ENCODE data around the gene ZSCAN1.
A peak's percentile ranks its signal among the peaks of the same experiment; 100 is the strongest.

Gene ZSCAN1

GRCh38 chr19:58040751-58041525 lies 7.1 kb downstream of the ZSCAN1 start:
- no peak for DNase-seq

DNA sequence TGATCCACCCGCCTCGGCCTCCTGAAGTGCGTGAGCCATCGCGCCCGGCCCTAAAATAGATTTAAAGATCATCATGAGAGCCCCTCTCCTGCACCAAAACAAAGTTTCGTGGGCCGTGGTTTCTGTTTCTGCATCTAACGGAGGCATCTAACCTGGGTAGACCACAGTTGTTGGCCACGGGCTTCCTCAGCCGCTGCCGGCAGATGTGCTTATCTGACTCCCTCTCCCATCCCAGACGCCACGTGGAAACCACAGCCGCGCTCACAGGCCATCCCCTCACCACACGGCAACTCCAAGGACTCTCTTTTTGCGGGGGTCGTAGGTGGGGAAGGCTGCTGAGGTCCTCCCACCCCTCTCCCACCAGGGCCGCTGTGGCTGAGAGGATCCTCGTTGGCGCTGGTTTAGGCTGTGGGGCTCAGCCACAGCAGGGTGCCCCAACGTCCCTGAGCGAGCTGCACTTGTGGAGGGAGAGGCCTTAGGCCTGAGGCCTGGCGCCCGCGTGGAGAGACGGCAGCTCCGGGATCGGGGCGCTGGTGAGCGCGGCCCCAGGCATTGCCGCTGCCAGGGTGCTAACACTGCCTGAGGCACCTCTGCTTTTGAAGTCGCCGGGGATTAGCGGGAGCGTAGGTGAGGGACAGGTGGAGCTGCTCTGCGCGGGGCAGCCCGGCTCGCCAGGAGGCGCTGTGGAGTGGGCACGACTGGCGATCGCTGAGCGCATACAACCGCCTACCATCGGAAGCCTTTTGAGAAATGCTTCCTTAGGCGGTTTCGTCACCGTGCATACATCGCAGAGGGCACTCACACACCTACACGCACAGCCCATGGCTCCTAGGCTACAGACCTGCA lies 8.9 kb downstream of the ZSCAN1 start:
- no peak for DNase-seq

GRCh38 chr19:58044391-58044790 lies 10.6 kb downstream of the ZSCAN1 start:
- DNase-seq = no peak

GRCh38 chr19:58044886-58045285 lies 11.1 kb downstream of the ZSCAN1 start:
- DNase-seq = no peak

DNA sequence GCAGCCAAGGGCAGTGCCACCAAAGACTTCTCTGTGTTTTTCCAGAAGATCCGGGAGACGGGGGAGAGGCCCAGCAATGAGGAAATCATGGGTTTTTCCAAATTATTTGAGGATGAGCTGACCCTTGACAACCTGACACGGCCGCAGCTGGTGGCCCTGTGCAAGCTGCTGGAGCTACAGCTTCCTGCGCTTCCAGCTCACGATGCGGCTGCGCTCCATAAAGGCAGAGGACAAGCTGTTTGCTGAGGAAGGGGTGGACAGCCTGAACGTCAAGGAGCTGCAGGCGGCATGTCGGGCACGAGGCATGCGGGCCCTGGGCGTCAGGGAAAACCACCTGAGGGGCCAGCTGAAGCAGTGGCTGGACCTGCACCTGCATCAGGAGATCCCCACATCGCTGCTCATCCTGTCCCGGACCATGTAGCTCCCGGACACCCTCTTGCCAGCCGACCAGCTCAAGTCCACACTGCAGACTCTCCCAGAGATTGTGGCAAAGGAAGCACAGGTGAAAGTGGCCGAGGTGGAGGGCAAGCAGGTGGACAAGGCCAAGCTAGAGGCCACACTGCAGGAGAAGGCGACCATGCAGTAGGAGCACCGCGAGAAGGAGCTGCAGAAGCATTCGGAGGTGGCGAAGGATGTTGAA lies 11.7 kb downstream of the ZSCAN1 start:
- no peak for DNase-seq

- no peak for DNase-seq
Measured at GRCh38 chr19:58046856-58047255, 13.0 kb downstream of the ZSCAN1 start.

DNA sequence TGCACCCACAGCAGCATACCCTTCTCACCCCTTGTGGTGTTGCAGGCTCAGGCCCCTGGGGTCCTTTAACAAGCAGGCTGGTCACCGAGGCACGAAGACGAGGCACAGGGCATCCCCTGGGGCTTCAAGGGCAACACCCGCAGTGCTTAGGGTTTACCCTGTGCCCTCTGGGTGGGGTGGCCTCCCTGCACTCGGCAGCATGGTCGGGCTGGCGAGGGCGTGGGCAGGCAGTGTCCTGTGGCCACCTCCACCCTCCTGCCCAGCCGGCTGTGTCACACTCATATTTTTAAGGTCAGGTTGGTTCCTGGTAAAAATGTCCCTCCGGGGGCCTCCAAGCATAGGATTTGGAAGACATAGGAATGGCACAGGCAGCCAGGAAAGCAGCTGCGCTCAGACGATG lies 13.8 kb downstream of the ZSCAN1 start:
- DNase-seq = no peak

DNA sequence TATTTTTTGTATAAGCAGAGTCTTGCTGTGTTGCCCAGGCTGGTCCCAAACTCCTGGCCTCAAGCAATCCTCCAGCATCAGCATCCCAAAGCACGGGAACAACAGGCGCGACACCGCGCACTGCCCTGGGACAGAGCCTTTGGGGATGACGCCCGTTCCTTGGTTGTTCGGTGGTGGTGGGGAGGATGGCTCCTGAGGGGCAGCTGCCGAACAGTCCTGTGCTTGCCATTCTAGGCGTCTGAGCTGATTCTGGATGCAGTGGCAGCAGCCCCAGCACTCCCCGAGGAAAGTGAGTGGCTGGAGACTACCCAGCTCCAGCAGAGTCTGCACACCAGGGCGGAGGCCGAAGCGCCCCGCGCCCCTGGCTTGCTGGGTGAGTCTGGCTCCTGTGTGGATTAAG lies 18.4 kb downstream of the ZSCAN1 start:
- no peak for DNase-seq

DNA sequence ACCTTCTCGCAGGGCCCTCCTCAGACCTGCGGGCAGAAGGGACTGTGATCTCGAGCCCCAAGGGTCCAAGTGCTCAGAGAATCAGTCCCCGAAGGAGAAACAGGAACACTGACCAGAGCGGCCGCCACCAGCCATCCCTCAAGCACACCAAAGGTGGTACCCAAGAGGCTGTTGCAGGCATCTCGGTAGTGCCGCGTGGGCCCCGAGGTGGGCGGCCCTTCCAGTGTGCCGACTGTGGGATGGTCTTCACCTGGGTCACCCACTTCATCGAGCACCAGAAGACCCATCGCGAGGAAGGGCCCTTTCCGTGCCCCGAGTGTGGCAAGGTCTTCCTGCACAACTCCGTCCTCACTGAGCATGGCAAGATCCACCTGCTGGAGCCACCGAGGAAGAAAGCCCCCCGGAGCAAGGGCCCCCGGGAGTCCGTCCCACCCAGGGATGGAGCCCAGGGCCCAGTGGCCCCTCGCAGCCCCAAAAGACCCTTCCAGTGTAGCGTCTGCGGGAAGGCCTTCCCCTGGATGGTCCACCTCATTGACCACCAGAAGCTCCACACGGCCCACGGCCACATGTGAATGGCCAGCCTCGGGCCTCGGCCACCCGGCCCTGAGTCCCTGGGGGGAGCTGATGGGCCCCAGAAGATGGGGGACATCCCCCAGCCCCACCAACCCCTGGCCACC lies 19.8 kb downstream of the ZSCAN1 start:
- no peak for DNase-seq

DNA sequence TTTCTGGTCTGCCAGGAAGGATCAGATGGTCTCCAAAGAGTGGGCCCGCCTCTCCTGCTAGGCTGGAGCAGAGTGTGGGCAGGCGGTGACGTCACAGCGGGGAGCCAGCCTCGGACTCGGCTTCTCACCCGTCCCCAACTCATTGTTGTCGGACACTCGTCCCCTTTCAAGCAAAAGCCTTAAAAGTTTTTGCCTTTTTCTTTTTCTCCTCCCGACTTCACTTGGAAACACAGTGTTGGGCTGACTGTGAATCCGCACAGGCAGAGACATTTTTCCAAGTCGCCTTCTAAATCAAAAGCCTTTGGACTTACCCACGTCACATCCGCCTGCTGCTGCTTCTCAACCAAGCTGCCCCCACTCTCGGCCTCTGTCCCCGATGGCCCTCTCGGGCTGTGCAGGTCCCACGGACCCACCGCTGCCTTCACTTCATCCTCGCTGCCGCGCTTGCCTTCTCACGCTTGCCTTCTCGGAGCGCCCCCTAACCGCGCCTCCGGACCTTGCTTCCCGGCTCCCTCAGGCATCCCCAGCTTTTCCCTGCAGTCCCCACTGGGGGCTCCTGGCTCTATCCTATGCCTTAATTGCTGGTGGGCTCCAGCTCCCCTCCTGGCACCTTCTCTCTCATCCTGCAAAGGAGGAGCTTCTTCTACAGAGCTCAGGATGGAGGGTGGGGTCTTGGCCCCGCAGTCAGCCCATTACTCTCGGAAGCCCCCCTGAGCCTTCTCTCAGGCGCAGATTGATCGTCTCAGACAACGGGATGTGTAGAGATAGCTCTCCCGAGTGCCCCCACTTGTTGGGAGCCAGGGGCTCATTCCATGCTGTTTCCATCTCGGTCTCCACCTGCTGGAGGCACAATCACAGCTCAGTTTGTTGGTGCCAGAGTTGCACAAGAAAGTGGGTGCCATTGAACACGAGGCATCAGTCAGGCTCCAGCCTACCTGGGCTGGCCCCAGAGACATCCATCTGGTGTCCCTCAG lies 21.4 kb downstream of the ZSCAN1 start:
- no peak for DNase-seq

DNA sequence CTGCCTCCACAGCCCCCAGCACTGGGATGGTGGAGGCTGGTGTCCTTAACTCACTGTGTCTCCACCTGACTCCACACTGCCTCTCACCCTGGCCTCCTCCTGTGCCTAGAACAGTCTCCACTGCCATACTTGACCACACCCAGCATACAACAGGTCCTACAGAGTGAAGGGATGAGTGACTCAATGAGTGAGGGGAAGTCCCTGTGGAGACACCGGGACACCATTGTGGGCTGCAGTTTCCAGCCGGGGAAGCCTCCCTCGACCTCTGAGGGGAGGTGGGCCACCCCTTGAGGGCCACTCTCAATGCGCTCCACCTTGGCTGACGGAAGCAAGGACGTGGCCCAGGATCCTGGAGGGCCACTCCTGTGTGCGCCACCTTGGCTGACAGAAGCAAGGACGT lies 22.4 kb downstream of the ZSCAN1 start:
- DNase-seq = no peak

DNA sequence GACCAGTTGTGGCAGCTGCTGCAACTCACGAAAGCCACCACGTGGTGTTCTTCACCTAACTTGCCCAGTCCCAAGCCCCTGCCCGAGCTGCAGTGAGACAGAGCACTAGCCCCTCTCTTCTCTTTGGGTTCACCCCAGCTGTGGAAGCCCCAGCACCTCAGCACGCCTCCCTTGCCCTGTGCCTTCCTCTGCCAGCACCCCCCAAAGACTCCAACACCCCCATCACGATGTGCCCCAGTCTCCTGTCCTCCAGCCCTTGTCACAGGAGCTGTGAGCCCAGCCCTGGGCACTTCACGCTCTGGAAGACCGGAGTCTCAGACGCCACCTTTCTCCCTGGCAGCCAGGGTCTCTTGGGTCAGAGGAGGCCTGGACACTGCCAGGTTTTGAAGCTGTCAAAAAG lies 23.0 kb downstream of the ZSCAN1 start:
- no peak for DNase-seq

DNA sequence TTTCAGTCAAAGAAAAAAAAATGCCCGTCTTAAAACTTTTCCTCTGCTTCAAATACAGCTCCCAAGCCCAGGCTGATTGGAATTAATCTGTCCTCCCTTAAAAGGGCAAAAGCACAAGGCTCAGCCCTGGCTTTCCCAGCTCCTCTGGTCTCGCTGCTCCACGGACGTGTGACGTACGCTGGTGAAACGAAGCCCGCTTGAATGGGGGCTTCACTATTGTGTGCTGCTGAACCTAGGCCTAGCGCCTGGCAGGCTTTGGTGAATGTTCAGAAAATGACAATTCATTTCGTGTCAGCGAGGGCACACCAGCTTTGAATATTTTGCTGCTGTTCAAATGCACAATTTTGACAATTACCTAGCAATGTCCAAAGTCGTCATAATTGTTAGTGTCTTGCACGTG lies 24.6 kb downstream of the ZSCAN1 start:
- no peak for DNase-seq

DNA sequence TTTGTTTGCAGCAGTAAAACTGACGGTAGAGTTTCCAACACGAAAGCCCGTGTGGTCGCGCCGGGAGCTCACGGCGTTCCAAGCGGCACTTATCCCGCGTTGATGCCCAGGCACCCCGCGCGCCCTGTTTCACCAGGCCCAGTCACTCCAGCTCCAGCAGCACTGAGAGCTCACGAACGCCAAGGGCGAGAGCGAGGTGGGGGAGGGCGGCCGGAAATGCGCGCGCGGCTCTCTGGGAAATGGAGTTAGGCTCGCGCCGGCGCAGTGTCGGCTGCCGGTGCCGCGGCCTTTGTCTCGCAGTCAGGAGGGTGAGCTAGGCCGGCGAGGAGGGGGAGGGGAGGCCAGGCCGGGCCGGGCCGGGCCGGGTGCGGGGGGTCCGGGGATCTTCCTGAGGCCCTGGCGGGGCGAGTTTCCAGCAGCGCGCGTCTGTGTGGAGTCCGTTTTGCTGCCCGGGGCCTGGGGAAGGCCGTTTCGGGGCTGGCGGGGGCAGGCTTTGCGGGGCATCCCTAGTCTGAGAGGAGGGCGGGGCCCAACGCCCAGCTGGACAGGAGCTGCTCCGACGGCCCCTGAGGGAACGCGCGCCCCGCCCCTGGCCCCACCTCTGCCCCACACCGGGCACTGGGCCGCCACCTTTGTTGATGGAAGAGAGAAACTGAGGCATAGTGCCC lies 25.3 kb downstream of the ZSCAN1 start, which contains the start of gene ZNF135:
ZNF135 (plus strand) TSS at position 280 of the 668 bp plus-strand sequence. CDS start 721 bp downstream, outside the sequence.
- DNase-seq = peak; percentile 29 to 31

DNA sequence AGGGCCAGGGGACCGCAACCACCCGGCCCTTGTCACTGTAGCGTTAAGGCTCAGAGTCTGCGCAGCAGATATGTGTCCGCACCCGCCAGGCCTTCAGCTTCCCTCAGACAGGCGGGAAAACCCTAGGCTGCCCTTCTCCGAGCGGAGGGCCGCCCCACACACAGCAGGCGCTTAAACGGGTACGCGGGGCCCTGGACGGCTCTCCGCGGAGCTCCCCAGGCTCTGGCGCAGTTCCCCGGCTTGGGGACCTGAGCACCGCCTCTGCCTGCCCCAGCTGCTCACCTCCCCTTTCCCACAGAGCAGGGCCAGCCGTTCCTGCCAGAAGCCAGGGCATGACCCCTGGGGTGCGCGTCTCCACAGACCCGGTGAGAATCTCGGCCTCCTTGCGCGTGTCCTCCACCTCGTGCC lies 25.9 kb downstream of the ZSCAN1 start:
- no peak for DNase-seq

- DNase-seq = no peak
Measured at GRCh38 chr19:58060231-58060630, 26.4 kb downstream of the ZSCAN1 start.

GRCh38 chr19:58063712-58064111 lies 29.9 kb downstream of the ZSCAN1 start:
- no peak for DNase-seq

DNA sequence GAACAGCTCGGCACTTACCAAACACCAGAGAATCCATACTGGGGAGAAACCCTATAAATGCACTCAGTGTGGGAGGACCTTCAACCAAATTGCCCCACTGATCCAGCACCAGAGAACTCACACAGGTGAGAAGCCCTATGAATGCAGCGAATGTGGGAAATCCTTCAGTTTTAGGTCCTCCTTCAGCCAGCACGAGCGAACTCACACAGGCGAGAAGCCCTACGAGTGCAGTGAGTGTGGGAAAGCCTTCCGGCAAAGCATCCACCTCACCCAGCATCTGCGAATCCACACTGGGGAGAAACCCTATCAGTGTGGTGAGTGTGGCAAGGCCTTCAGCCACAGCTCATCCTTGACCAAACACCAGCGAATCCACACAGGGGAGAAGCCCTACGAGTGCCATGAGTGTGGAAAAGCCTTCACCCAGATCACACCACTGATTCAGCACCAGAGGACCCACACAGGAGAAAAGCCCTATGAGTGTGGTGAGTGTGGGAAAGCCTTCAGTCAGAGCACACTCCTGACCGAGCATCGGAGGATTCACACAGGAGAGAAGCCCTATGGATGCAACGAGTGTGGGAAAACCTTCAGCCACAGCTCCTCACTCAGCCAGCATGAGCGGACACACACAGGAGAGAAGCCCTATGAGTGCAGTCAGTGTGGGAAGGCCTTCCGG lies 33.6 kb downstream of the ZSCAN1 start:
- DNase-seq = no peak

- no peak for DNase-seq
Measured at GRCh38 chr19:58079792-58080191, 46.0 kb downstream of the ZSCAN1 start.

DNA sequence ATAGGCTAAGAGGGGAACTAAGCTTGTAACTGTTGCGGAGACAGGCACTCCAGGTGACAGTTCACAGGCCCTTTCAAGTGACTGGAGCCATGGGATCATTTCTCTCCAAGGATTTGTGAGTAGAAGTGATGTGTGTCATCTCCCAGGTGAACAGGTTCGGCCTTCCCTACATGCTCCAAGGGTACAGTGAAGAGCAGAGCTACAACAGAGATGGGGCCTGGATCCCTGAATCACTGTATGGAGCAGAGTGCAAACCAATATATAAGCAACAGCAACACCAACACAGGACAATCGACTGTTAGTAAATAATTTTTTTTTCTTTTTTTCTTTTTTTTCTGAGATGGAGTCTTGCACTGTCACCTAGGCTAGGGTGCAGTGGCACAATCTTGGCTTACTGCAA lies 49.2 kb downstream of the ZSCAN1 start:
- no peak for DNase-seq

Data from inflammatory macrophage treated with lipopolysaccharide for 1 hour (primary cell).